ENCODE data around the gene SDK1. TPM values are rescaled to one million over a fixed set of nuclear protein-coding genes. Genes with fewer than 3 reads are reported as not detected.
A peak's percentile ranks its signal among the peaks of the same experiment; 100 is the strongest.

Gene SDK1
- total and polyA plus RNA-seq, 2 of the 8 experiments (the other 6 are each of a cell fraction or from before 2014, with no cell fraction given): 3.3 to 7.2 TPM

DNA sequence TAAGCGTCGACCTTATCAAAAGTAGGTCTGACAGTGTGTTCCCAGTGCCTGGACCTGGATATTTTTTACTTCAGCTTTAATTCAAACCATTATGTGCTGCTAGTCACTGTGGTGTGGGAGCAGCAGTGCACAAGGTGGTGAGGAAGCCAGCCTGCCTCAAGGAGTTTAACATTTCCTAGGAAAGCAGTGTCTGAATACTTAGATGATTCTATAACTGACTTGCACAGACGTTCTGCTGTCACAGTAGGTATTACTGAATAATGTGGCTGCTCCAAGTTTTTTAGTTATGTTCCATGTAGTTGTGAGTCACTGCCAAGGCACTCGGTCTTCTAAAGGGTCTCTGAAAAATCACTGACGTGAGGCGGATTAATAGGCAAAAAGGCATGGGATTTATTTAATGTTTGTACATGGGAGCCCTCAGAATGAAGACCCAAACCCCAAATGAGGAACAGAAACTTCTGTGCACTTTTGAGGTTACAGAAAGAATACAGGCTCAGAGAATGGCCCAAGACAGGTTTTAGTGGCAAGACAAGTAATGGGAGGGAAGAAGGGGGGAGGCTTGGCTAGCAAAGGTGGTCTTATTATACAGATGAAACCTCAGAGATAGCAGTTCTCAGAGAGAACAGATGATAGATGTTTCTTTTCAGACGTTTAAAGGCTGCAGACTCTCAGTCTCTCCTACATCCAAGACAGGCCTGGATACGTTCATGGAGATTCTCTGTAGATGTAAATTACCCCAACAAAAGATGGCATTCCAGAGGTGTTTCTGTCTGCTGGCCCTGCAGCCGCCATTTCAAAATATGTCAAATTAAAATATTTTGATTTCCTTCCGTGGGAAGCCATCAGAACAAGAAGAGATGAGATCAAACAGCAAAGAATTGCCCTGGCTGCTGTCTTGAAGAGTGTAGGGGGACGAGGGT is 209.3 kb downstream of the SDK1 start:
- H3K27ac ChIP-seq (ENCODE audit: low read depth, low read length): no peak overlapping the region
- DNase-seq (ENCODE audit: low read depth in 1 of 2, low spot score in 2 of 2): no peak
- FAIRE-seq: no peak

More for the DNA sequence above, 209.3 kb downstream of the SDK1 start:
- no peak overlapping the region for H4K5ac ChIP-seq (ENCODE audit: insufficient read length, low read depth, low read length)
- H3K4ac ChIP-seq (replicated peaks; ENCODE audit: insufficient read length, low read depth, low read length): no peak overlapping the region
- peak overlapping the region; percentile 76 for H4K91ac ChIP-seq (replicated peaks; ENCODE audit: insufficient read length, low read length)
- CTCF ChIA-PET (ENCODE audit: partially characterized antibody): no interaction called here
- no peaks in the 10 kb centered on the region for H4K20me1 ChIP-seq (replicated peaks in 1 of 2; ENCODE audit: control insufficient read depth in 1 of 2, insufficient read depth in 2 of 2, low read length in 2 of 2)
- no peak overlapping the region for H2AFZ ChIP-seq (ENCODE audit: low read length)
- H3K79me1 ChIP-seq (ENCODE audit: low read depth, low read length): no peaks in the 10 kb centered on the region
- H3K23ac ChIP-seq (ENCODE audit: insufficient read length): no peak overlapping the region
- no peak overlapping the region for H3K9ac ChIP-seq (replicated peaks in 1 of 4; ENCODE audit: extremely low read depth in 1 of 4, low read depth in 3 of 4, low read length in 3 of 4)
- no peak overlapping the region for H2AK5ac ChIP-seq (ENCODE audit: low read depth, low read length)
- no peaks in the 10 kb centered on the region for H3K79me2 ChIP-seq (ENCODE audit: control insufficient read depth in 1 of 2, insufficient read depth in 2 of 2, low read length in 2 of 2)
- H3K4me2 ChIP-seq (ENCODE audit: insufficient read depth in 1 of 2, low read depth in 2 of 2, low read length in 2 of 2): peak overlapping the region in 1 of 2 experiments; percentile 41; a peak in 2 of 4 replicates
- H3K23me2 ChIP-seq (ENCODE audit: low read depth, low read length): no peaks in the 10 kb centered on the region
- H4K8ac ChIP-seq (ENCODE audit: extremely low read depth, insufficient read depth, low read length): no peak overlapping the region
- H2BK5ac ChIP-seq (ENCODE audit: low read depth, low read length): no peak overlapping the region
- no peak overlapping the region for H3K4me3 ChIP-seq (ENCODE audit: extremely low read depth in 1 of 4, insufficient read depth in 2 of 4, low read depth in 3 of 4, low read length in 4 of 4)
- H3K4me1 ChIP-seq (replicated peaks in 1 of 4; ENCODE audit: control insufficient read depth in 3 of 4, insufficient read depth in 4 of 4, low read length in 3 of 4): peaks cover 2 to 13% (median 5%) of the 10 kb centered on the region in 4 experiments; a peak in 4 of 7 replicates
- TF ChIP-seq YY1 (IDR thresholded peaks at IDR 0.05; ENCODE audit: low read depth, low read length) (0 out of 2 replicates have a peak, but pooled peaks have one; percentile 46), TCF12 (IDR thresholded peaks at IDR 0.05; ENCODE audit: low read depth, low read length) (no peak)
- no peak overlapping the region; the same call in 1 of the 2 replicates for H2BK12ac ChIP-seq (ENCODE audit: low read depth, low read length)
- H3K27me3 ChIP-seq (replicated peaks in 1 of 4; ENCODE audit: control insufficient read depth in 3 of 4, extremely low read depth in 1 of 4, insufficient read depth in 3 of 4, low read length in 3 of 4): no peaks in the 10 kb centered on the region
- 81% methylated on average over 11 of the region's 11 CpGs; no CpG with 5 or more reads in 1 of the 2 experiments for WGBS, 2 experiments (ENCODE audit: extremely low coverage in 1 of 2, insufficient coverage in 1 of 2, insufficient read length in 1 of 2, insufficient replicate concordance in 2 of 2, low coverage in 1 of 2, low lambda C conversion rate in 2 of 2, missing lambda C conversion rate in 1 of 2)
- H2BK20ac ChIP-seq (ENCODE audit: low read length): no peak overlapping the region
- H3K14ac ChIP-seq (ENCODE audit: insufficient read length): no peak overlapping the region
- H2BK120ac ChIP-seq (replicated peaks; ENCODE audit: low read depth, low read length): no peak overlapping the region
- POLR2A ChIA-PET (ENCODE audit: partially characterized antibody): no interaction called here
- no peak overlapping the region for H3K56ac ChIP-seq (replicated peaks; ENCODE audit: insufficient read length, low read depth, low read length)
- H3K9me3 ChIP-seq (ENCODE audit: insufficient read depth in 2 of 2, low read depth in 1 of 2, low read length in 1 of 2): peaks cover 5 to 7% of the 10 kb centered on the region in 2 experiments; a peak in 2 of 4 replicates
- H3K36me3 ChIP-seq (ENCODE audit: control insufficient read depth in 2 of 4, insufficient read depth in 4 of 4, low read length in 3 of 4): no peaks in the 10 kb centered on the region
- peak overlapping the region; percentile 24; the same call in 1 of the 2 replicates for H3K18ac ChIP-seq (ENCODE audit: extremely low read depth, low read length)
- H2BK15ac ChIP-seq (ENCODE audit: low read length): peak overlapping the region; percentile 66; the same call in 1 of the 2 replicates
